HG03064 (cell line): ENCODE measurements around the gene ZBED4.

Experiments
- ATAC-seq: cut with Tn5 transposase; IDR thresholded peaks from one replicate; pipeline ENCODE4 v1.9.1; 2021; ENCODE audit warnings: low read depth; ENCODE audit not compliant: unreplicated experiment

ZBED4 gene

GRCh38 chr22:49899530-49899929 lies 45.9 kb downstream of the ZBED4 start:
- no peak for ATAC-seq

DNA sequence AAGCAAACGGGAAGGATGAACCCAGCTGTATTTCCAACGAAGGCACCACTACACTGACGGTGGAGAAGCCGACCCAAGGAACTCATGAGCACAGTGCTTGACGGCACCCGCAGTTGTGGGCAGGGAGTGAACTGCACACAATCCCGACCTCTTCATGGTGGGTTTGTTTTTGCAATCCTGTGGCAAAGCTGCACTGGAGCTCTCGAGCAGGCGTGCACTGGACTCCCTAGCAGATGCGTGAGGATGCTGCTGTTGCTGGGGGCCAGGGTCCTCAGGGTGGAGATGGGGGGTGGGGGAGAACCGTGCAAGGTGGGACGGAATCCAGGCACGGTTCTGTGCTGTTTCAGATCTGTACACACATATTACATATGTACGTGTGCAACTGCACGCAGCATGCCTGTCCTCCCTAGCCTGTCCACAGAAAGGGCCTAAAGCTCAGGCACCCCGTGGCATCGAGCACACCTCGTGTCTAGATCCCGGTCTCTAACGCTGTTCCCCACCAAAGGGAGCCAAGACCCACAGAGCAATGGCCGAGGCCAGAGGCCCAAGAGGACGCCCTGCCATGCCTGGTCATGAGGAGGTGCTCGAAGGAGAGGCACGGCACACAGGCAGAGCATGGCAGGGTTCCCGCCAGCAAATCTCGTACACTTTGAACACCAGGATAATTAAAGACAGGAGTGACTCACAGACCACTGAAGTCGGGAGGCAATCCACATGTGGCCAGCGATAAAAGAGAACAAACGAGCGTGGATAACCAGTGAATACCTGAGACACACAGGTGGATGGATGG lies 47.0 kb downstream of the ZBED4 start:
- no peak for ATAC-seq

GRCh38 chr22:49901457-49901856 lies 47.8 kb downstream of the ZBED4 start:
- no peak for ATAC-seq

DNA sequence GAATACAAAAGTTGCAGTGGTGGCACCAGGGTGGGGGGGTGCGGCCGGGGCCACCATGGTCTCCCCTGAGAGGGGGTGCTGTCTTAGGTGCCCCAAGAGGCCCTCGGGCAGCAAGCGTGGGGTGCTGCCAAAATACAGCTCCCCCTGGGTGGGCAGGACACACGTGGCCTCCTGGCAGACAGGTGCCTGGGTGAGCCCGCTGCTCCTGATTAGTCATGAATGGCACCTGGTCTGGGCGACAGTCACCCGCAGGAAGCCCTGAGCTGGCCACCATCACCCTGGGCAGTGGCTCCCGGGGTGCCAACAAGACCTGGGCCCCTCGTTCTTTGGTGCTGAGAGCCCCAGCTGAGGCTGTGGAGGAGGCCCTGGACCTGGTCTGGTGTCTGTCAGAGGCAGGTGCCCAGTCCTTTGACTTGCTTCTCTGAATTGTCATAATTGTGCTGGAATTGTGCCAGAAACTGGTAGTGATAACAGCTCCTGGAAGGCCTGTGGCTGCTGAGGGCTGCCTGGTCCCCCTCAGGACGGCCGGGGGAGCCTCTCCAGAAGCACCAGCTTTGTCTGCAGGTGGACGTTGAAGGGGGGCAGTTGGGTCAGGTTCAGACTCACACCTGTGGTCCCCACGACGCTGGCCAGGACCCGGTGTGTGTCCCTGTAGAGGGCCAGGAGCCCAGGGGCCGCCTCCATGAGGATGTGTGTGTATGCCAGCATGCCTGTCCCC lies 49.8 kb downstream of the ZBED4 start:
- no peak for ATAC-seq

- ATAC-seq, result no peak
Observed at GRCh38 chr22:49904040-49904369, 50.4 kb downstream of the ZBED4 start.

GRCh38 chr22:49905465-49905864 lies 51.8 kb downstream of the ZBED4 start:
- ATAC-seq, result no peak

GRCh38 chr22:49906071-49906798 lies 52.6 kb downstream of the ZBED4 start:
- ATAC-seq, result no peak

- ATAC-seq, result no peak
Observed at GRCh38 chr22:49906799-49907290, 53.2 kb downstream of the ZBED4 start.

DNA sequence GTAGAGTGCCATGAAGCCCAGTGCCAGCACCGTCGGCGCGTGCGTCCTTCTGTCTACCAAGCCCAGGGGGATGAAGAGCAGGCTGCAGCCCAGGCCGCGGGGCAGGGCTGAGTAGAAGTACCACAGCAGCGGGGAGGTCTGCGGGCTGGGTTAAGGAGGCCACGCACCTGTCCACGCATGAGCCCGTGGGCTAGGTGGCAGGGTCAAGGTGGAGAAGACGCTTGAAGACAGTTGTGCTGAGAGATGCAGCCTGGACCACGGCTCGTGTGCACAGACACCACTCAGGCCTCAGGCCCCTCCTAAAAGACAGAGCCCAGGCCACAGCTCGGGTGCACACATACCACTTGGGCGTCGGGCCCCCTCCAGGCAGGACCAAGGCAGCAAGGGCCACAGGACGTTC lies 54.2 kb downstream of the ZBED4 start:
- ATAC-seq, result no peak

DNA sequence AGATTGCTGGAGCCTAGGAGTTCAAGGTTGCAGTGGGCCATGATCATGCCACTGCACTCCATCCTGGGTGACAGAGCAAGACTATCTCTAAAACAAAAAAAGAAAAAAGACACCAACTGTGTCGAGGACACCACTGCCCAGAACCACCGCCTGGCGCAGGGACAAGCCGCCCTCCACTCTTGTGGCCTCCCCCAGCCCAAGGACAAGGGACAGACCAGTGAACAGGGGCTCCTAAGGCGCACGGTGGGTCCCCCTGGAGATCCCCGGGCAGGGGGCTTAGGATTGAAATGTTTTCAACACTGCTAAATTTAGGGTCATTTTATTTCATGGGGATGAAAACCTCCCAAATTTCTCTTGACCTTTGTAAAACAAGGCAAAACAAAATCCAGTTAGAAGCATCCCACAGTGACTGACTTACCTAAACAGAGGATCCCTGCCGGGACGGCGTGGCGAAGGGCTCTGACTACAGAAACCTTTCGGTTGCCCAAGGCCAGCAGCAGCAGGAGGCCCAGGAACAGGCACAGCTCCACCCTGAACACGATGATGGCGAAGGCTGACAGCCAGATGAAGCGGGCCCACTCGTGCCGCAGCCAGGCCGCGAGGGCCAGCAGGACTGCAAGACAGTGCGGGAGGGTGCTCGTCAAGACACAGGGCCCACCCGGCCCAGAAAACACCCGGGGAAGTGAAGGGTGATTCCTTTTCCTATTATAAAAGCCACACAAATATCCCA lies 56.0 kb downstream of the ZBED4 start:
- no peak for ATAC-seq

GRCh38 chr22:49910229-49911155 lies 56.8 kb downstream of the ZBED4 start:
- no peak for ATAC-seq

DNA sequence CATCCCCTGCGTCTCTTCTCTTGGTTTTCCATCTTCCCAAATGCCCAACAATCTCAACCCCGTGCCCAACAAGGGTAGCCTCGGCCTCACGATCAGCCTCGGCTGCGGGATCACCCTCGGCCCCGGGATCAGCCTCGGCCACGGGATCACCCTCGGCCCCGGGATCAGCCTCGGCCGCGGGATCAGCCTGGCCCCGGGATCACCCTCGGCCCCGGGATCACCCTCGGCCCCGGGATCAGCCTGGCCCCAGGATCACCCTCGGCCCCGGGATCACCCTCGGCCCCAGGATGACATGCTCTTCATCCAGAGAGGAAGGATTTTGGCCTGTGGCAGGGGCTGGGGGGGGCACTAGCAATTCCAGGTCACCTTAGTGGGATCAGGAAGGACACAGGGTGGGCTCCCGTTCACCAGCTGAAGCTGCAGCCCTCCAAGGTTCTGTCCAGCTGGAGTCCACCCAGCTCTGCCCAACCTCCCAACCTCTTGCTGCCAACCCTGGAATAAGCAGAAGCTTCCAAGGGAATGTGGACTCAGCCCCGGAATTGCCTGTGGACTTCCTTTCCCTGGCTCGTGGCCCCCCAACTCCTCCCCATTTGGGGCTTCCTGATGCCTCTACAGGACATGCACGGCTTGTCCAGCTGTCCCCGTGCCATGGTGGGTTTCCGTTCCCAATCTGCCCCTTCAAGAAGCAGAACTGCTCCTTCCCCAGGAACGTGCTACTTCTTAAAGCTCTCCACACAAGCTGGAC lies 58.4 kb downstream of the ZBED4 start:
- no peak for ATAC-seq

GRCh38 chr22:49913026-49913425 lies 59.4 kb downstream of the ZBED4 start:
- no peak for ATAC-seq

GRCh38 chr22:49913446-49913845 lies 59.8 kb downstream of the ZBED4 start:
- ATAC-seq, result no peak

GRCh38 chr22:49914256-49914655 lies 60.6 kb downstream of the ZBED4 start:
- ATAC-seq, result no peak

GRCh38 chr22:49915610-49916009 lies 62.0 kb downstream of the ZBED4 start:
- ATAC-seq, result no peak

DNA sequence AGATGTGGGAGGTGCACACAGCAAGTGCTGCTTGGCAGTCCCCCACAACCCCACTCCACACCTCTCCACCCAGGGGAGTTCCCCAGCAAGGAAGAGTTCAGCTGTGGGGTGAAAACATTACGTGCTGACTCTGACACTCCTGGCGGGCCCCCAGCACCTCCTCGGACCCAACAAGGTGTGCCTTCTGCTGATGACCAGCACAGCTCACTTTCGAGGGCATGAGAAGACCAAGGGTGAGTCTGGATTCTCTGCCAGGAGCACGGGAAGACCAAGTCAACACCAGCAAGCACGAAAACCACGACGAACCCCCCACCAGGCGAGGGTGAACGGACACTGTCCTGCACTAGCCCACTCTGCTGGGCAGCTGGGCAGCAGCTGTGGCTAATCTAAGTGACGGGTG lies 63.2 kb downstream of the ZBED4 start:
- ATAC-seq, result no peak

DNA sequence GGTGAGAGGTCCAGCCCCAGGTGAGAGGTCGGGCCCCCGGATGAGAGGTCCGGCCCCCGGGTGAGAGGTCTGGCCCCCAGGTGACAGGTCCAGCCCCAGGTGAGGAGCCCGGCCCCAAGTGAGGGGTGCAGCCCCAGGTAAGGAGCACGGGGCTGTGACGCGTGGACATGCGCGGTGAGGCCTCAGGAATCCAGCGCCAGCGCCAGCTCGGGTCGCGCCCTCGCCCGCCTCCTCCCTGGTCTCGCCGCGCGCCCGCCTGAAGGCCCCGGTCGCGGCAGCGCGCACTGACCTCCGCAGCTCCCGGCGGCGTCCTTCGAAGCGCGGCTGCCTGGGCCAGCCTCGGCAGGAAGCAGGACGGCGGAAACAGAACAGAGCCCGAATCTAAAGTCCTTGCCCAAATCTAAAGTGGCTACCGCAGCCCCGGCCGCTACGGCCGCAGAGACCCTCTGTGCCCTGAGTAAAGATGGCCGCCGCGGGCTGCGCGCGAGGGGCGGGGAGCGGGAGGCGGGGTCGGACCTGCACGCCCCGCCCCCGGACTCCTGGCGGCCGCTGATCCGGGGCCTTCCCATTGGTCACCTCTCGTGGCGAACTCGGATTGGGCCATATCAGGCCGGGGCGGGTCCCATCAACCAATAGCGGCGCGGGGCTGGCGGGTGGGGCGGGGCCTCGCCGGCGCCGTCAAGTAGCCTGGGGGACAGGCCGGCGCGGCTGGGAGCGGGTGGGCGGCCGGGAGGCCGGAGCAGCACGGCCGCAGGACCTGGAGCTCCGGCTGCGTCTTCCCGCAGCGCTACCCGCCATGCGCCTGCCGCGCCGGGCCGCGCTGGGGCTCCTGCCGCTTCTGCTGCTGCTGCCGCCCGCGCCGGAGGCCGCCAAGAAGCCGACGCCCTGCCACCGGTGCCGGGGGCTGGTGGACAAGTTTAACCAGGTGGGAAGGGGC lies 64.6 kb downstream of the ZBED4 start, which contains the start of the genes ALG12 and CRELD2:
Gene ALG12, minus strand, starts transcription at position 465 of the 937 bp plus-strand sequence. CDS start 4,673 bp downstream, outside the sequence.
Gene CRELD2, plus strand, starts transcription at position 661 of the 937 bp plus-strand sequence. Its CDS starts 136 bp downstream, at position 797.
- peak; percentile 64 for ATAC-seq
